Measurements from ENCODE around the gene RBM4.

DNA sequence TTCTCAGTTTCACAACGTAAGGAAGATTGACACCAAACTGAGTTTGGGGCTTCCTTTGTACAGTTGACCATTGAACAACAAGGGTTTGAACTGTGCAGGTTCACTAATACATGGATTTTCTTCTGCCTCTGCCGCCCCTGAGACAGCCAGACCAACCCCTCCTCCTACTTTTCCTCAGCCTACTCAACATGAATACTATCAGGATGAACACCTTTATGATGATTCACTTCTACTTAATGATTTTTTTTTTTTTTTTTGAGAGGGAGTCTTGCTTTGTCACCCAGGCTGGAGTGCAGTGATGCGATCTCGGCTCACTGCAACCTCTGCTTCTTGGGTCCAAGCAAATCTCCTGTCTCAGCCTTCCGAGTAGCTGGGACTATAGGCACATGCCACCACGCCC lies 14.6 kb downstream of the RBM4 start:
- no peak for TF ChIP-seq CTCF (conservative IDR thresholded peaks at IDR 0.05; ENCODE audit: low read length)
- TF ChIP-seq EZH2phosphoT487 (IDR thresholded peaks at IDR 0.05; ENCODE audit: borderline replicate concordance), result no peak

All from Loucy (cell line).